ENCODE measurements around the gene POU2F1.

The POU2F1 gene

GRCh38 chr1:167288390-167289074 lies 67.8 kb downstream of the POU2F1 start:
- WGBS, 2 donors (ENCODE audit: extremely low coverage in 2 of 2, insufficient read length in 2 of 2, insufficient replicate concordance in 1 of 2) = no CpG with 5 or more reads among the region's 3 CpGs
- no peak overlapping the region for H2BK120ac ChIP-seq (ENCODE audit: low read depth, low read length)
- no peak overlapping the region for H3K18ac ChIP-seq (ENCODE audit: low read length)
- no peaks in the 10 kb centered on the region for H3K36me3 ChIP-seq (replicated peaks in 1 of 2; ENCODE audit: control insufficient read depth in 2 of 2, insufficient read depth in 2 of 2, low read length in 2 of 2)
- no peak overlapping the region for H3K4me3 ChIP-seq (ENCODE audit: low read length in 2 of 2)
- H2BK12ac ChIP-seq (ENCODE audit: low read length) = no peak overlapping the region
- peaks cover 0 to 7% of the 10 kb centered on the region in 2 donors for H3K9me3 ChIP-seq (replicated peaks in 1 of 2; ENCODE audit: control insufficient read depth in 2 of 2, insufficient read depth in 1 of 2, low read depth in 1 of 2, low read length in 2 of 2)
- no peaks in the 10 kb centered on the region for H3K79me1 ChIP-seq (ENCODE audit: low read depth, low read length)
- no peak overlapping the region for H2AFZ ChIP-seq (ENCODE audit: low read length)
- no peaks in the 10 kb centered on the region for H3K27me3 ChIP-seq (ENCODE audit: control insufficient read depth in 3 of 3, insufficient read depth in 3 of 3, low read depth in 1 of 3, low read length in 3 of 3)
- no peak overlapping the region for H3K27ac ChIP-seq (replicated peaks; ENCODE audit: low read length)
- no peak overlapping the region for H3K23ac ChIP-seq (ENCODE audit: low read depth, low read length, poor library complexity)
- no peak overlapping the region for H3K4ac ChIP-seq (ENCODE audit: low read length)
- no peak overlapping the region for H3K9ac ChIP-seq (ENCODE audit: low read depth, low read length, poor library complexity)
- H4K8ac ChIP-seq (ENCODE audit: low read depth, low read length) = no peak overlapping the region
- no peak overlapping the region for H2BK5ac ChIP-seq (ENCODE audit: low read length)
- no peak overlapping the region for H3K14ac ChIP-seq (ENCODE audit: low read length)
- H2AK5ac ChIP-seq (ENCODE audit: low read depth, low read length) = no peak overlapping the region
- no peaks in the 10 kb centered on the region for H3K4me1 ChIP-seq (ENCODE audit: control insufficient read depth in 2 of 2, insufficient read depth in 1 of 2, low read depth in 1 of 2, low read length in 2 of 2)
- H3K4me2 ChIP-seq (ENCODE audit: insufficient read depth, low read length, poor library complexity, severe bottlenecking) = no peak overlapping the region
- no peak overlapping the region for H4K91ac ChIP-seq (ENCODE audit: low read depth, low read length, poor library complexity)
- DNase-seq (ENCODE audit: low spot score) = no peak
- H2BK15ac ChIP-seq (ENCODE audit: low read length) = no peak overlapping the region

- no peak overlapping the region for H2BK120ac ChIP-seq (ENCODE audit: low read depth, low read length)
- no peak overlapping the region for H4K91ac ChIP-seq (ENCODE audit: low read depth, low read length, poor library complexity)
- H3K27ac ChIP-seq (replicated peaks; ENCODE audit: low read length) = no peak overlapping the region
- H2AK5ac ChIP-seq (ENCODE audit: low read depth, low read length) = no peak overlapping the region
- no peak overlapping the region for H3K23ac ChIP-seq (ENCODE audit: low read depth, low read length, poor library complexity)
- H3K4me3 ChIP-seq (ENCODE audit: low read length in 2 of 2) = no peak overlapping the region
- no peak overlapping the region for H2BK5ac ChIP-seq (ENCODE audit: low read length)
- no peak overlapping the region for H2AFZ ChIP-seq (ENCODE audit: low read length)
- no peak overlapping the region for H4K8ac ChIP-seq (ENCODE audit: low read depth, low read length)
- H3K18ac ChIP-seq (ENCODE audit: low read length) = no peak overlapping the region
- no peaks in the 10 kb centered on the region for H3K27me3 ChIP-seq (ENCODE audit: control insufficient read depth in 3 of 3, insufficient read depth in 3 of 3, low read depth in 1 of 3, low read length in 3 of 3)
- no peak for DNase-seq (ENCODE audit: low spot score)
- no peaks in the 10 kb centered on the region for H3K4me1 ChIP-seq (ENCODE audit: control insufficient read depth in 2 of 2, insufficient read depth in 1 of 2, low read depth in 1 of 2, low read length in 2 of 2)
- H3K4me2 ChIP-seq (ENCODE audit: insufficient read depth, low read length, poor library complexity, severe bottlenecking) = no peak overlapping the region
- H3K14ac ChIP-seq (ENCODE audit: low read length) = no peak overlapping the region
- no peaks in the 10 kb centered on the region for H3K79me1 ChIP-seq (ENCODE audit: low read depth, low read length)
- no peak overlapping the region for H3K4ac ChIP-seq (ENCODE audit: low read length)
- H3K36me3 ChIP-seq (replicated peaks in 1 of 2; ENCODE audit: control insufficient read depth in 2 of 2, insufficient read depth in 2 of 2, low read length in 2 of 2) = no peaks in the 10 kb centered on the region
- peaks cover 0 to 9% of the 10 kb centered on the region in 2 donors for H3K9me3 ChIP-seq (replicated peaks in 1 of 2; ENCODE audit: control insufficient read depth in 2 of 2, insufficient read depth in 1 of 2, low read depth in 1 of 2, low read length in 2 of 2)
- no peak overlapping the region for H2BK12ac ChIP-seq (ENCODE audit: low read length)
- no peak overlapping the region for H3K9ac ChIP-seq (ENCODE audit: low read depth, low read length, poor library complexity)
- WGBS, 2 donors (ENCODE audit: extremely low coverage in 2 of 2, insufficient read length in 2 of 2, insufficient replicate concordance in 1 of 2) = no CpG with 5 or more reads among the region's 1 CpG
- H2BK15ac ChIP-seq (ENCODE audit: low read length) = no peak overlapping the region
Measured at GRCh38 chr1:167289075-167289442, 68.4 kb downstream of the POU2F1 start.

- Histone ChIP-seq H3K18ac (ENCODE audit: low read length) (no peak overlapping the region), H3K4me2 (ENCODE audit: insufficient read depth, low read length, poor library complexity, severe bottlenecking) (no peak overlapping the region), H3K23ac (ENCODE audit: low read depth, low read length, poor library complexity) (no peak overlapping the region), H3K4me1 (ENCODE audit: control insufficient read depth in 2 of 2, insufficient read depth in 1 of 2, low read depth in 1 of 2, low read length in 2 of 2) (no peaks in the 10 kb centered on the region), H3K4ac (ENCODE audit: low read length) (no peak overlapping the region), H2AFZ (ENCODE audit: low read length) (no peak overlapping the region), H3K36me3 (replicated peaks in 1 of 2; ENCODE audit: control insufficient read depth in 2 of 2, insufficient read depth in 2 of 2, low read length in 2 of 2) (no peaks in the 10 kb centered on the region), H3K4me3 (ENCODE audit: low read length in 2 of 2) (no peak overlapping the region), H2BK5ac (ENCODE audit: low read length) (no peak overlapping the region), H3K27me3 (ENCODE audit: control insufficient read depth in 3 of 3, insufficient read depth in 3 of 3, low read depth in 1 of 3, low read length in 3 of 3) (no peaks in the 10 kb centered on the region), H3K9me3 (replicated peaks in 1 of 2; ENCODE audit: control insufficient read depth in 2 of 2, insufficient read depth in 1 of 2, low read depth in 1 of 2, low read length in 2 of 2) (peaks cover 0 to 9% of the 10 kb centered on the region in 2 donors), H3K14ac (ENCODE audit: low read length) (no peak overlapping the region), H3K27ac (replicated peaks; ENCODE audit: low read length) (no peak overlapping the region), H4K91ac (ENCODE audit: low read depth, low read length, poor library complexity) (no peak overlapping the region), H2BK120ac (ENCODE audit: low read depth, low read length) (no peak overlapping the region), H2BK12ac (ENCODE audit: low read length) (no peak overlapping the region), H2BK15ac (ENCODE audit: low read length) (no peak overlapping the region), H4K8ac (ENCODE audit: low read depth, low read length) (no peak overlapping the region), H3K9ac (ENCODE audit: low read depth, low read length, poor library complexity) (peak overlapping the region; percentile 12), H3K79me1 (ENCODE audit: low read depth, low read length) (no peaks in the 10 kb centered on the region), H2AK5ac (ENCODE audit: low read depth, low read length) (no peak overlapping the region)
- no peak for DNase-seq (ENCODE audit: low spot score)
- no CpG with 5 or more reads among the region's 5 CpGs for WGBS, 2 donors (ENCODE audit: extremely low coverage in 2 of 2, insufficient read length in 2 of 2, insufficient replicate concordance in 1 of 2)
Measured at GRCh38 chr1:167289966-167290365, 69.3 kb downstream of the POU2F1 start.

- no peak overlapping the region for H2AFZ ChIP-seq (ENCODE audit: low read length)
- no peak overlapping the region for H4K8ac ChIP-seq (ENCODE audit: low read depth, low read length)
- H3K4me2 ChIP-seq (ENCODE audit: insufficient read depth, low read length, poor library complexity, severe bottlenecking) = no peak overlapping the region
- H2AK5ac ChIP-seq (ENCODE audit: low read depth, low read length) = no peak overlapping the region
- no peaks in the 10 kb centered on the region for H3K4me1 ChIP-seq (ENCODE audit: control insufficient read depth in 2 of 2, insufficient read depth in 1 of 2, low read depth in 1 of 2, low read length in 2 of 2)
- DNase-seq (ENCODE audit: low spot score) = no peak
- H3K79me1 ChIP-seq (ENCODE audit: low read depth, low read length) = no peaks in the 10 kb centered on the region
- no CpG with 5 or more reads among the region's 3 CpGs for WGBS, 2 donors (ENCODE audit: extremely low coverage in 2 of 2, insufficient read length in 2 of 2, insufficient replicate concordance in 1 of 2)
- H3K18ac ChIP-seq (ENCODE audit: low read length) = no peak overlapping the region
- H3K14ac ChIP-seq (ENCODE audit: low read length) = no peak overlapping the region
- H2BK12ac ChIP-seq (ENCODE audit: low read length) = no peak overlapping the region
- no peak overlapping the region for H3K23ac ChIP-seq (ENCODE audit: low read depth, low read length, poor library complexity)
- H3K27ac ChIP-seq (replicated peaks; ENCODE audit: low read length) = no peak overlapping the region
- no peak overlapping the region for H3K4me3 ChIP-seq (ENCODE audit: low read length in 2 of 2)
- H3K36me3 ChIP-seq (replicated peaks in 1 of 2; ENCODE audit: control insufficient read depth in 2 of 2, insufficient read depth in 2 of 2, low read length in 2 of 2) = no peaks in the 10 kb centered on the region
- peaks cover 0 to 9% of the 10 kb centered on the region in 2 donors for H3K9me3 ChIP-seq (replicated peaks in 1 of 2; ENCODE audit: control insufficient read depth in 2 of 2, insufficient read depth in 1 of 2, low read depth in 1 of 2, low read length in 2 of 2)
- H4K91ac ChIP-seq (ENCODE audit: low read depth, low read length, poor library complexity) = no peak overlapping the region
- no peak overlapping the region for H2BK15ac ChIP-seq (ENCODE audit: low read length)
- H2BK120ac ChIP-seq (ENCODE audit: low read depth, low read length) = no peak overlapping the region
- no peak overlapping the region for H3K9ac ChIP-seq (ENCODE audit: low read depth, low read length, poor library complexity)
- no peak overlapping the region for H3K4ac ChIP-seq (ENCODE audit: low read length)
- no peak overlapping the region for H2BK5ac ChIP-seq (ENCODE audit: low read length)
- H3K27me3 ChIP-seq (ENCODE audit: control insufficient read depth in 3 of 3, insufficient read depth in 3 of 3, low read depth in 1 of 3, low read length in 3 of 3) = no peaks in the 10 kb centered on the region
Measured at GRCh38 chr1:167291539-167292185, 71.0 kb downstream of the POU2F1 start.
